GM18508 (cell line): ENCODE results near the gene CSAD.
"Not testable (repeated sequence)": the region's sequence is repeated elsewhere in the genome, so short reads cannot be mapped to it uniquely, and the experiment has no call there.

ENCODE experiments used
- ATAC-seq: cut with Tn5 transposase; IDR thresholded peaks from one replicate; pipeline ENCODE4 v1.9.1; 2021; ENCODE audit warnings: moderate number of reproducible peaks; ENCODE audit not compliant: insufficient read depth, unreplicated experiment

The CSAD gene

DNA sequence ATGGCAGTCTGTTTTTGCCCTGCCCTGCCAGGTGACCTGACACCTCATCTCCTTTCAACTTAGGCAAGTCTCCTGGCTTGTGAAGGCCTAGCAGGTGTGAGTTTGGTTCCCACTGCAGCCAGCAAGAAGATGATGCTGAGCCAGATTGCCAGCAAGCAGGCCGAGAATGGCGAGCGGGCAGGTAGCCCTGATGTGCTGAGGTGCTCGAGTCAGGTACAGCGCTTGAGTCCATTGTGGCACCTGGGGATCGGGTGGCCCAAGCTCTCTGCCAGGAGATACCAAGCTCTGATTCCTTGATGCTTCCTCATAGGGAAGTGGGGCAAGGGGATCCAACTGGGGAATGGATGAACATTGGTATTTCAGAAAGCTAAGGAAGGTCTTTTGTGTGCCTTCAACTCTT, 4.1 kb upstream of the CSAD start:
- ATAC-seq, result no peak

DNA sequence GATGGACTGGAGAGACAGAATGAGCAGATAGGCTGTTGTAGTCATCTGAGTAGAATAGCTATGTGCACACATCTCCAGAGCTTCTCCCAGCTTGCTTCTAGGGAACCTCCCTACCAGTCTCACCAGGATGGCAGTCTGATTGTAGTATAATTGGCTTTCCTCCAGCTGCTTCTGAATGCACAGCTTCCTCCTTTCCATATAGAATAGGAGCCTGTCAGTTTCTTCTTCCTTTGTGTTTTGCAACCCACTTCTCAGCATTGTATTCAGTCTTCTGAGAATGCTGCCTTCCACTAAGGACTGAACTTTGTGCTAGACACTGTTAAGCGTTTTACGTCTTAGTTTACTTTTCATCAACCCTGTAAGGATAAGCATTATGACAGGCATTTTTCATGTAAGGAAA, 2.2 kb upstream of the CSAD start:
- no peak for ATAC-seq

DNA sequence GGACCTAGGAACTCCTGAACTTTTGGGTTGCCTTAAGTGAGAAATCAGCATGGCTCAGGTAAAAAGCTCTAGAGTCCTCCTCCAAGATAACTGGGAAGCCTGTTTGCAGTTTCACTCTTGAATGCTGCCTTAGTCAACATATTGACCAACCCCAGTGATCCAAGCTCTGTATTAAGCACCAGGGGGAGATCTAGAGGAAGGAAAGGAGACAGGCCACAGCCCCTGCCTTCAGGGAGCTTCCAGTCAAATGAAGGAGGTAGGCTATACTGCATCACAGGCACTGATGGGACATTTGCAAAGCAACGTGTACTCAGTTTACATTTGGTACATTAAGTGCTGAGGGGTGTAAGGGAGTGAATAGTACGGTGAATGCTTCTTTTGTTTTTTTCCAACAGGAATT, 1.2 kb upstream of the CSAD start:
- ATAC-seq, result no peak

DNA sequence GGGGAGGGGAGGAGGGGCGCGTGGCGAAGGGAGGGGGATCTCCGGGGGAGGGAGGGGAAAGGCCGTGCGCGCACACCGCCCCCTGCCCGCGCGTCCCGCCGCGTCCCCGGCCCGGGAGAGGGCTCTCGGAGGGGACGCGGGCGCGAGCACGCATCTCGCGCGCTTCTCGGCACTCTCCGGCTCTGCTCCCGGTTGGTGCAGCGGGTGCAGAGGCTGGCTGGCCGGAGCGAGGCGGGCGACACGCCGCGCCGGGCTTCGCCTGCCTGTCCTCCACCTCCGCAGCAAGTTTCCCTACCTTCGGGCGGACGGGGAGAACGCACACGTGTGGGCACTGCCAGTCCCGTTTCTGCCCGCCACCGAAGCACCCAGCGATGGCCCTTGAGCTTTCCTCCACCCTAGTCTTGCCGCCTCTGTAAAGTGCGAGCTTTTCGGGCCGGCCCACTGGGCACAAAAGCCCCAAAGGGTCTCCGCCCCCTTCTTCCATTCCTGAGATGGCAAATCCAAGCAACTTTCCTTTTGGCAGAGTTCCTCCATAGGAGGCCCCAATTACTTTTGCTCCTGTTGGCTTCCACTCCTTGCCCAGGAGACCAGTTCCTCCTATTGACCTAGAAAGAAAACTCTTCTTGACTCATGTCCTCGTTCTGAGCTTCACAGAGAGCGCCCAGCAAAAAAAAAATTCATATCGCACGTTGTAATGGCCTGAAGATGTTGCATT, 363 bp upstream of the CSAD start:
- no peak for ATAC-seq

DNA sequence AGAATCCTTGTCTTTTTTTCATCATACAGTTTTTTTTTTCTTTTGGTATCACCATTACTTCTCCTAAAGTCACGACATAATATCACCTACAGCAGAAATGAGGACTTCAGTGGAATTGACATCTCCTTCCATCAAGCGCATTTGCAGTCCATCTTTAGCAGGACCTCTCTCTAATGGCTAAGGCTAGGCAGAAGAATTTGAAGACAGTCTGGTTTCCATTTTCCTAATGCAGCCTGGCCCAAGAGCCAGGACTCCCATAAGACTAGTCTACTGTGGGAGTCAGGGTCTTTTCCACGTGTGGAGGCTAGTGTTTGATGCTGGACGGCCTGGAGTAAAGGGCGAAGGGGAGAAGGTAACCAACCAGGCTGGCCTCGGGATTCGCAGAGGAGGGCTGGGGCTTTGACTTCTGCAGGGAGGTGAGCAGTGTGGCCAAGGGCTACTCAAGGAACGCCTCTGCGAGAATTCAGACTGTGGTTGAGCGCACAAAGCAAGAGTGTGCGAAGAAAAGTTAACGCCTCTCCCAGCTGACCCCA, 972 bp downstream of the CSAD start:
- peak; percentile 8 for ATAC-seq

DNA sequence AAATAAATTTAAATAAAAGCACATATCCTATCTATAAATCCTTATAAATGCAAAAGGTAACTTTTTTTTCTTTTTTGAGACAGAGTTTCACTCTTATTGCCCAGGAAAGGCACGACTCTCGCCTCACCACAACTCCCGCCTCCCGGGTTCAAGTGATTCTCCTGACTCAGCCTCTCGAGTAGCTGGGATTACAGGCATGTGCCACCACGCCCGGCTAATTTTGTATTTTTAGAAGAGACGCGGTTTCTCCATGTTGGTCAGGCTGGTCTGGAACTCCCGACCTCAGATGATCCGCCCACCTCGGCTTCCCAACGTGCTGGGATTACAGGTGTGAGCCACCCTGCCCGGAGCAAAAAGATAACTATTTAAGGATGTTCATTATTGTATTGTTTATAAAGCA, 1.9 kb downstream of the CSAD start:
- ATAC-seq, result not testable (repeated sequence)

DNA sequence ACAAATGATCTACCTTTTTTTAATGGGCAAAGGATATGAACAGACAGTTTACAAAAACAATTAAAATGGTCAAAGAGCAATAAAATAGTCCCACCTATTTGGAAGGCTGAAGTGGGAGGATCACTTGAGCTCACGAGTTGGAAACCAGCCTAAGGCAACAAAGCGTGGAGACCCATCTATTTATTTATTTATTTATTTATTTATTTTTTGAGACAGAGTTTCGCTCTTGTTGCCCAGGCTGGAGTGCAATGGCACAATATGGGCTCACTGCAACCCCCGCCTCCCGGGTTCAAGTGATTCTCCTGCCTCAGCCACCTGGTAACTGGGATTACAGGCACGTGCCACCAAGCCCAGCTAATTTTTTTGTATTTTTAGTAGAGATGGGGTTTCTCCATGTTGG, 3.3 kb downstream of the CSAD start:
- not testable (repeated sequence) for ATAC-seq

DNA sequence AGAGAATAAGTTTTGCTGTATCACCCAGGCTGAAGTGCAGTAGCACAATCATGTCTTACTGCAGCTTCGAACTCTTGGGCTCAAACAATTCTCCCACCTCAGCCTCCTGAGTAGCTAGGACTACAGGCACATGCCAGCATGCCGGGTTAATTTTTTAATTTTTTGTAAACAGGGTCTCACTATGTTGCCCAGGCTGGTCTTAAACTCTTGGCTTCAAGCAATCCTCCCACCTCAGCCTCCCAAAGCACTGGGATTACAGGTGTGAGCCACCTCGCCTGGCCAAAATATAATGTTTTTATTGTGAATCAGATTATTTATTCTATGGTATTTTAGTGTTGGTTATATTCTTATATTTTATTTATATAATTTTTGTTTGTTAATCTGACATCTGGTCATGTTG, 4.0 kb downstream of the CSAD start:
- no peak for ATAC-seq

DNA sequence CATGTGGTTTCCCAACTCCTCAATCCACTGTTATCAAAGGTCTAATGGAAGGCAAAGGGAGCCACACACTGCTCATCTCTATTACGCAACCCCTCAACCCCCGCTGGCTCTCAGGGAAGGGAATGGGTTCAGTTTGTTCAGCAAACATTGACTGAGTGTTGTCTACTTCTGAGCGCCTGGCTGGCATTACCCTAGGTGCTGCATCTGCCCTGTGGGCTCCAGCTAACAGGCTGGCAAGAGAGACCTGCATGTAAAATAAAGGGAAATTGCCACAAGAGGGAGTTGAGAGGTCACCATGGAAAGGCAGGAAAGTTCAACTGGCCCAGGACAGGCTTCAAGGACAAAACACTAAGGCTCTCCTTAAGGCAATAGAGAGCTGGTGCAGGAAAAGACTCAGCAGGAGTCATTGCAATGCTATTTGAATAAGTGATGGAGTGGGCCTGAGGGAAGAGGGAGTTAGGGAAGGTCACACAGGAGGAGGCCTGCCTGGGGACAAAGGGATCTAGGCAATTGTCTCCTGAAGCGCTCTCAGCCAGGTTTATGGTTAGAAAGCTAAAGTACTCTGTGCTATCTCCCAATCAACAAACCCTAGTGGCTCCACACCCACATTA, 5.7 kb downstream of the CSAD start:
- ATAC-seq, result no peak

DNA sequence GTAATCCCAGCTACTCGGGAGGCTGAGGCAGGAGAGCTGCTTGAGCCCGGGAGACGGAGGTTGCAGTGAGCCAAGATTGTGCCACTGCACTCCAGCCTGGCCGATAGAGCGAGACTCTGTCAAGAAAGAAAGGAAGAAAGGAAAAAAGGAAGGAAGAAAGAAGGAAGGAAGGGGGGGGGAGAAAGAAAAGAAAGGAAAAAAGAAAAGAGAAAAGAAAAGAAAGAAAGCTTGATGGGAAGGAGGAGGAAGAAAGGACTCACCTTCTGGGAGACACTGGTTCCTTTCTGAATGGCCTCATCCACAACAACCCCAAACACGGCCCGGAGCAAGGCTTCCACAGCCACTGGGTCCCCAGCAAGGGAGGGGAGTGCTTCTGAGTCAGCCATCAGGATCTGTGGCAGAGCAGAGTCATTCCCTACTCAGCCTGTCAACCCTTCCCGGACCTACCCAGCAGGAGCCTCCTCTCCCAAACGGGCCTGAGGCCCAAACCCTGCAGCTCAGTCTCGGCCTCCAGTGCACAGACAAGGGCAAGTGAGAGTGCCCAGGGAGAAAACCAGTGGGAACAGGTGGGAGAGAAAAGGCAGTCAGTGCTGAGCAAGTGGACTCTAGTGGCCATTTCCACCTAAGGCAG, 7.5 kb downstream of the CSAD start:
- no peak for ATAC-seq

DNA sequence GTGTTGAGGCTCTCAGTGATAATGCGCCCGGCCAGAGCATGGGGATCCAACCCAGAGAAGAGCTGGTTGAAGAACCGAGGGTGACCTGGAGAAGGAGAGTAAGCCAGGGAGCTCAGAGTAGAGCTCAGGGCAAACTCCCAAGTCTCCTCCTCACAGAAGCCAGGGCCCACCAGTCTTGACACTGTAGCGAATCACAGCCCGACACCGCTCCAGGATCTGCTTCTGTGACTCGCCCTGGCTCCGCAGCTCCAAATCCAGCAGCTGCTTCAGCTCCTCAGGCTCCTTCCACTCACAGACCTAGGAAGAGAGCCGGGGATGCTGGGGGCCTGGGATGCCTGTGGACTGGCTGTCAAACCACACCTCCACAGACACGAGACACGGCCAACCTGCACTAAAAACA, 8.4 kb downstream of the CSAD start:
- no peak for ATAC-seq

DNA sequence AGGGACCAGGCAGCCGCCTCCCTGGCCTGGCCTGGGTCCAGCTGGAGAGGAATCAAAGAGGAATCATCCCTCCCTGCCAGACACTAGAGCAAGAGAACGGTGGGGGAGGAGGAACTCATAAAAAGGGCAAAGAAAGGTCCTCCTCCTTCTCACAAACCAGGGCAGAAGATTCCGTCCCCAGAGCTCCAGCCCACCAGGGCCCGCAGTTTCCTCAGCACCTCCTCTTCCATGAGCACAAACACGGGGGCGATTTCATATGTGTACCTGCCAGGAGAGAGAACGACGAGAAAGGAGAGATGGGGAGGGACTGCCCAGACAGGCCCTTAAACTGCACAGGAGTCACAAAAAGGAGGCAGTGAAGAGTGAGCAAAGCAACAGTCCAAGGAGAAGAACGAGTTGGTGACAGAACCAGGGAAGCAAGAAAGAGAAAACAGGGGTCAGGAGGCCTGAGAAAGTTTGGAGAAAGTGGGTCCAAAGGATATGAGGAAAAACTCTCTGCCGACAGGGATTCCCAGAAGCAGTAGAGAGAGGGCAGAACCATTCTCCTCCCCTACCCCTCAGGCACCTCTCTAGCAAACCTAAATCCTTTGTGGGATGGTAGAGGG, 8.9 kb downstream of the CSAD start:
- no peak for ATAC-seq

DNA sequence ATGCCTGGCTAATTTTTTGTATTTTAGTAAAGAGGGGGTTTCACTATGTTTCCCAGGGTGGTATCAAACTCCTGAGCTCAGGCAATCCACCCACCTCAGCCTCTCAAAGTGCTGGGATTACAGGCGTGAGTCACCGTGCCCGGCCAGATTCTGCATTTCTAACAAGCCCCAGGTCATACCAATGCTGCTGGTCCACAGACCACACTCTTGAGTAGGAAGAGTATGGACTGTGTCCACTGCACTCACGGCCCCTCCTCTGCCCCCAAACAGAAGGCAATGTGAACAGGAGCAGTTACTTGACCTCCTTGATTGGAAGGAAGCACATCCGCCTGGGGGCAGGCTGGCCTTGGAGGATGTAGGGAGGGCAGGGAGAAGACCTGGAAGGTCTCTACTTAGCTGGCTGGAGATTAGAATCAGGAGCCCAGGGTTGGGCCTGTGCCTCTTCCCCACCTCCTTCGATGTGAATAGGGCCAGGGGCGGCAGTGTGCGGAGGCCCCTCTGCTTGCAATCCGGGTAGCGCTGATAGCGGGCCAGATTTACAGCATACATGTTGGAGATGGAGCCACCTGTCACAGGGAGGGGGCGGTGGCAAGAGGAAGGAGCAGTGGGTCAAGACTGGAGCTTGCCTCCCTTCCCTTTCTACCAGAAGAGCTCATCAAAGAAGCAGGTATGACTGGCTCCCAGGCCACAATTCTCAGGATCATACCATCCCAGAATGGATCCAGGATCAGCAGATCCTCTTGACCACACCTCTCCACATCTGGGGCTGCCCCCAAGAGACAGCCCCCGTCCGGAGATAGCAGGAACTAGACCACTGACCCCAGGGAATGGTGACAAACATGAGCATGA, 9.6 kb downstream of the CSAD start:
- no peak for ATAC-seq

DNA sequence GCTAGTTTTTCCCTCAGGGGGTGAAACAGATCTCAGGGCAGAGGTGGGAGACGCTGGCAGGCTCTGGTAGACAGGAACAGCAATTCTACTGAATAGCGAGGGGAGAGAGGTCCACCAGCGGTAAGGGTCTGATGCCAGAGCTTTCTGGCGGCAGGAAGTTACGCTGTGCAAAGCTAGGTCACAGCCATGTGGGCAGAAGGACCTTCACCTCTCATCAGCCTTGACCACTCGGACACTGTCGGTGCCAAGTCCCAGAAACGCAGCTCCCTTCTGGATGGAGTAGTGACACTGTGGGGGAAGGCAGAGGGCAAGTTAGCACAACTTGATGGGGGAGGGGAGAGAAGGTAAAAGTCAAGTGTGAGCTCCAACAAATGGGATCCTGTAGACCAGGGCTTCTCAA, 10.5 kb downstream of the CSAD start:
- ATAC-seq, result no peak

DNA sequence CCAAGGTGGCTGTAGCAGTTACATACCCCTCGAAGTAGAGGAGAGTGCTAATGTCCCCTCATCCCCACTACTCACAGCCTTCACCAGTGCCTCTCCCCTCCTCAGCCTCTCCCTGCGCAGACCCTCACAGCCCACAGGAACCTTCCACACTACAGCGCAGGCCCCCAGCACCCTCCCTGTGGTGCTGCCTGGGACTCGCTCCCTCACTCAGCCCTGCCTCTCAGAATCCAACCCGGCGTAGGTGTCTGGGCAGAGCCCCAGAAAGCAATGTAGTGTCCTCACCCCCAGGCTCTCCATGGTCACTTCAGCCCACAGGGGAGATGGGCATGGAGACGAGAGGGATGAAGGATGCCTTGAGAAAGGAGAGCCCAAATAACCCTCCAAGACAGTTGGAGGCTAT, 11.1 kb downstream of the CSAD start:
- ATAC-seq, result no peak

DNA sequence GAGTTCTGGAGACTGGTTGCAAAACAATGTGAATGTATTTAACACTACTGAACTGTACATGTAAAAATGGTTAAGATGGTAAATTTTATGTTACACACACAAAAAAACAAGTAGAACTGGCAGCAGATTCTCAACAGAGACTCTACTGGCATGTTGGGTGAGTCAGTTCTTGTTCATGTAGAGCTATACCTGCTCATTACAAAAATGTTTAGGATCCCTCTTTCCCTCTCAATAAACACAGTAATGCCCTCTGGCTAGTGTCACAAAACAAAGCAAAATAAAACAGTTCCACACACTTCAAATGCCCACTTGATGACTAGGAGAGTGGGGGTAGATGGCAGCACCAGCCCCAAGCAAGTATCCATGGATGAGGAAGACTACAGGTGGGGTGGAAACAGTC, 13.9 kb downstream of the CSAD start:
- no peak for ATAC-seq

DNA sequence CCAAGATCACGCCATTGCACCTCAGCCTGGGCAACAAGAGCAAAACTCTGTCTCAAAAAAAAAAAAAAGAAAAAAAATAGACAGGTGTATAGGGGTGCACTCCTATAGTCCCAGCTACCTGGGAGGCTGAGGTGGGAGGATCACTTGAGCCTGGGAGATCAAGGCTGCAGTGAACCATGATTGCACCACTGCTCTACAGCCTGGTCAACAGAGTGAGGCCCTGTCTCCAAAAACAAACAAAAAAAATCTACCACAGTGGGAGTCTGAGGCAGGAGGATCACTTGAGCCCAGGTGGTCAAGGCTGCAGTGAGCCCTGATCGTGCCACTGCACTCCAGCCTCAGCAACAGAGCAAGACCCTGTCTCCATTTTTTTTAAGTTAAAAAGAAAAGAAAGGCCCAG, 17.7 kb downstream of the CSAD start:
- ATAC-seq, result not testable (repeated sequence)

DNA sequence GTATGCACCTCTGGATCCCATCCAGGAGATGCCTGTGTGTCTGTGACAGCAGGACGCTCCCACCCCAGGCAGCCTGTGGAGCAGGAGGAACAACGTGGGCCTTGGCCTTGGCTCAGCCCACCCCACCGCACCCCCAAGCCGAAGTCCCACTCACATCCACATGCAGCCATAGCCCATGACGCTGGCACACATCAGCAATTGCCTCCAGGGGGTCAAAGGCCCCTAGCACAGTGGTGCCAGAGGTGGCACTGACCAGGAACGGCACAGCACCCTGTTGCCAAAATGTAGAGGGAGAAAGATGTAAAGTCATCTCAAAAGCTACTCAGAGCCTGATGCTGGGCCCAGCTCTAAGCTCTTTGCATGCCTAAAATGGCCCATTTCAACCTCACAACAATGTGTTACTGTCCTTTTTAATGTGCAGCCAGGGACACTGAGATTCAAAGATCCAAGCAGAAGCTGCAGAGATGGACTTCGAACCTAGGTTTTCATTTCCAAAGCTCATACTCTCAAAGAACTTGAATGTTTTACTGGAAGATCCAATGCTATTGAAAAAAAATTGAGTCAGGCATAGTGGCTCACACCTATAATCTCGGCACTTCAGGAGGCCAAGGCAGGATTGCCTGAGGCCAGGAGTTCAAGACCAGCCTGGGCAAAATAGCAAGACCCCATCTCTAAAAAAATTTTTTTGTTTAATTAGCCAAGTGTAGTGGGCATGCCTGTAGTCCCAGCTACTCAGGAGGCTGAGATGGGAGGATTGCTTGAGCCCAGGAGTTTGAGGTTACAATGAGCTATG, 19.4 kb downstream of the CSAD start:
- ATAC-seq, result no peak

DNA sequence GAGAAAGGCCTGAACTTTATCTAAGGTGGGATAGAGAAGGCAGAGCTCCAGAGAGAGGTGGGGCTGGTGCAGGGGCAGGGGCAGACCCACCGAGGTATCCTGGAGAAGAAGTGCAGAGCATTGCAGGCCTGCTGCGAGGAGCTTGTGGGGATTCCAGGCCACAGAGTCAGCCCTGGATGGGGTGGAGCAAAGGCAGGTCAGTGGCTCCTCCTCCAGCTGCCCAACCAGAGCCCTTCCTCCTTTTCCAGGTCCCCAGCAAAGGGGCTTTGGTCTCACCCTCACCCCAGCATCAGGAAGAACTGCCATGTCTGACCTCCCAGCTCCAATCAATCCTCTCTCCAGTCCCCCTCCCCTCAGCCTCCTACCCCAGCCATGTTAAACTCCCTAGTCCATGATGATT, 20.1 kb downstream of the CSAD start:
- no peak for ATAC-seq

DNA sequence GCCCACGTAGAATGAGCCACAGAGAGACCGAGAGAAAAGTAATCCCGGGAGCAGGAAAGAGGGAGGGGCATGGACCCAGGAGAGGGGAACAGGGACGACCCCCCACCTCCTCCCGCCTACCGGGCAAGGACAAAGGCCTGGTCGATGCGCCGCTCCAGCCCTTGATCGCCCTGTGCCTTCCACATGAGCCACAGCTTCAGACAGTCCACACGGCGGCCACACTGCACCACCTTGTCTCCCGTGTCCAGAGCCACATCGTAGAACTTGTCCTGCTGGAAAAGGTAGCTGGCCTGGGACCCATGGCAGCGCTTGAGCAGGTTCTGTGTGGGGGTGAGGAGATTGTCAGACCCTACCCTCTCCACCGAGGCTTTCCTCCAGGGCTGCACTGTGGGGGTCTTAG, 20.7 kb downstream of the CSAD start:
- ATAC-seq, result no peak
